ENCODE data around the gene CHST4.

DNA sequence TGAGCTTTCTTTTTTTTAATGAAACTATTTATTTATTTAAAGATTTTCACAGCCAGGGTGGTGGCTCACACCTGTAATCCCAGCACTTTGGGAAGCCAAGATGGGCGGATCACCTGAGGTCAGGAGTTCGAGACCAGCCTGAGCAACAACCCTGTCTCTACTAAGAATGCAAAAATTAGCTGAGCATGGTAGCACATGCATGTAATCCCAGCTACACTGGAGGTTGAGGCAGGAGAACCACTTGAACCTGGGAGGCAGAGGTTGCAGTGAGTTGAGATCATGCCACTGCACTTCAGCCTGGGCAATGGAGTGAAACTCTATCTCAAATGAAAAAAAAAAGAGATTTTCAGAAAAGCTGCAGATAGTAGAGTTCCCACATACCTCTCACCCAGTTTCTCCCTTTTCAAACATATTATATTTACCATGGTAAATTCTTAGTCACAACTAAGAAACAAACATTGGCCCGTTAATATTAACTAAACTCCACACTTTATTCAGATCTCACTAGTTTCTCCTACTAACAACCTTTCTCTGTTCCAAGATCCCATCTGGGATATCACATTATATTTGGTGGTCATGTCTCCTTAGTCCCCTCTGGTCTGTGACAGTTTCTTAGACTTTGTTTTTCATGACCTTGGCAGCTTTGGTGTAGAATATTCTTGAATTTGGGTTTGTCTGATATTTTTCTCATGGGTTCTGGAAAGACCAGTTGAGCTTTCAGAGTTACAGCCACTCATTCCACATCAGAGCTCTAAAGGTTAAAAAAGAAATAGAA, 58.5 kb downstream of the CHST4 start:
- TF ChIP-seq EZH2 (IDR thresholded peaks at IDR 0.05; ENCODE audit: low read length, unreplicated experiment), result no peak
- TF ChIP-seq EZH2phosphoT487 (IDR thresholded peaks at IDR 0.05; ENCODE audit: borderline replicate concordance, low read length), result no peak

Data from PC-3 (cell line).